KOPT-K1 (cell line): ENCODE measurements around the gene CEBPG.

Source experiments
- H3K27ac ChIP-seq: fragments of 200-600 bp; sonication (generic); 2 replicates; pipeline ENCODE4 v1.5.1; 2016; ENCODE audit warnings: antibody characterized with exemption, mild to moderate bottlenecking, low read depth, low read length; ENCODE audit not compliant: poor library complexity, severe bottlenecking
- H3K36me3 ChIP-seq: fragments of 200-600 bp; sonication (generic); 2 replicates; pipeline ENCODE4 v1.5.1; 2017; ENCODE audit warnings: antibody characterized with exemption, mild to moderate bottlenecking, low read length, moderate library complexity; ENCODE audit not compliant: insufficient read depth
- H3K9me3 ChIP-seq: fragments of 200-600 bp; sonication (generic); 2 replicates; pipeline ENCODE4 v1.5.1; 2017; ENCODE audit warnings: antibody characterized with exemption, low read length, mild to moderate bottlenecking; ENCODE audit not compliant: insufficient read depth, poor library complexity, severe bottlenecking

The CEBPG gene

GRCh38 chr19:33345163-33345562, 28.3 kb upstream of the CEBPG start:
- Histone ChIP-seq H3K27ac (no peak overlapping the region), H3K36me3 (no peaks in the 10 kb centered on the region), H3K9me3 (no peaks in the 10 kb centered on the region)

DNA sequence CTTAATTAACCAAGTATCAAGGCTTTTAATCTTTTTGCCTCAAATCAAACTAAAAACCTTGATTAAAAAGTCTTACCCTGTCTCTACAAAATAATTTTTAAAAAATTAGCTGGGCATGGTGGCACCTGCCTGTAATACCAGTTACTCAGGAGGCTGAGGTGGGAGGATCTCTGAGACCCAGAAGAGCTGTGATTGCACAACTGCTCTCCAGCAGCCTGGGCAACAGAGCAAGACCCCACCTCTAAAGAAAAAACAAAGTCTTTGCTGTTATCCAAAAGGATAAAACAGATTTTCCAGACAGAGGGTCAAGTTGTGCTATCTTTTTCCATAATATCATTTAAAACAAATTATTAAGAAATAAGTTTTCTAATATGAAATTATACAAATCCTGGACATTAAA, 26.8 kb upstream of the CEBPG start:
- Histone ChIP-seq H3K9me3 (no peaks in the 10 kb centered on the region), H3K27ac (no peak overlapping the region), H3K36me3 (no peaks in the 10 kb centered on the region)

- Histone ChIP-seq H3K9me3 (no peaks in the 10 kb centered on the region), H3K27ac (no peak overlapping the region), H3K36me3 (no peaks in the 10 kb centered on the region)
Measured at GRCh38 chr19:33347300-33347699, 26.2 kb upstream of the CEBPG start.

DNA sequence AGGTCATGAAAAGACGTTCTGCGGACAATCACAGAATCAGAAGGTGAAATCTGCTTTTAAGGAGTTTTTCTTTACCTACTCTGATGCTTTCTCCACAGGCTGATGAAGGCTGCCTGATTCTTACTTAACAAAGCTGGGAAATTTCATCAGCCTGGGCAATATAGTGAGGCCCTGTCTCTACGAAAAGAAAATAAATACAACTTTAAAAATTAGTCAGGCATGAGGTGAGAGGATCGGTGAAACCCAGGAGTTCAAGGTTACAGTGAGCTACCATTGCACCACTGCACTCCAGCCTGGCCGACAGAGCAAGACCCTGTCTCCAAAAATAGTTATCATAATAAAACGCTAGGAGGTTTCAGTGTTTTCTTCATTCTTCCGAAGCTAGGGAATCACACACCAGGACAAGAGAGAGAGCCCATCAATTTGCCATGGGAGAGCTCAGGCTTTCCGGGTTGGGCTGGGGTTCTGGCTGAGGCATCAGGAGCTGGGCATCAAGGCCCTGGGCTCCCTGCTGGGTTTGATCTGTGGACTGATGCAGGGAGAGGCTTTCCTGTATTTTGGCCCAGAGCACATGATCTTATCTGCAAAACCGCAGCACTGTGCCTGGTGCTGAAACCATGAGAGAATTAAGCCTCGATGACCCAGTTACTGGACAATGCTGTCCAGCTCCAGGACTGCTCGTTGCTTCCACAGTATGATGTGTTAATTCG, 25.1 kb upstream of the CEBPG start:
- Histone ChIP-seq H3K9me3 (no peaks in the 10 kb centered on the region), H3K36me3 (no peaks in the 10 kb centered on the region), H3K27ac (no peak overlapping the region)

DNA sequence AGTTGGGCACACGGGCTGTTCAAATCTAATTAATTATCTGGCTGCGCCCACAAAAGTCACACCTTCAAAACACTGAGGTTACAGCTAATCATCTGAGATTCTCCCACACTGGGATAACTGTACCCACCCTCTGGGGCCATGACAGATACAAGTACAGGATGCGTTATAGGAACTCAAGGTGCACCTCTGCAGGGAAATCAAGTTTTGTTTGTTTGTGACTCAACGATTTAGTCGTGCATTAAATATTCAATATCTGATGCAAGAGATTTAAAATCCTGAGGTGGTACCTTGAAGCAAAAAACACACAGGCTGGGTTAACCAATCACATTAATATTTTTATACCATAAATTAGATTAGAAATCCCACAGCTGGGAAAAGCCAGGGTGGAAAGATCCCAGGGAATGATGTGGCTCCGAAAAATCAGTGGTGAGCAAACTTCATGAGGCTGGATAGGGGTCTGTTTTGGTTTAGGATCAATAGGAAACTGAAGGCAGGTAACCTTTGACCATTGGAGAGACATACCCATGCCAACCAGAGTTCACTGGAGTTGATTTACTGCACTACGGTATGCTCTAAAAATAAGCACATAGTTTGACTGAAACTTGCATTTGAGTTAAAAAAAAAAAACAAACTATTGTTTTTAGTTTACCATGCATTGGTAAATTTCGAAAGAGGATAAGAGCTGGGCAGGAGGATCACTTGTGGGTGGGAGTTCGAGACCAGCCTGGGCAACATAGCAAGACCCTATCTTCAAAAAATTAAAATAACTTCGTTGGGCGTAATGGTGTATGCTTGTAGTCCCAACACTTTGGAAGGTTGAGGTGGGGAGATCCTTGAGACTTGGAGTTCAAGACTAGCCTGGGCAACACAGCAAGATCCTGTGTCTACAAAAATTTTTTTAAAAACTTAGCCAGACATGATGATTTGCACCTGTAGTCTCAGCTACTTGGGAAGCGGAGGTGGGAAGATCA, 23.9 kb upstream of the CEBPG start:
- no peak overlapping the region for H3K27ac ChIP-seq
- H3K36me3 ChIP-seq, result no peaks in the 10 kb centered on the region
- no peaks in the 10 kb centered on the region for H3K9me3 ChIP-seq

- Histone ChIP-seq H3K27ac (no peak overlapping the region), H3K9me3 (peaks cover 5% of the 10 kb centered on the region), H3K36me3 (no peaks in the 10 kb centered on the region)
Measured at GRCh38 chr19:33350538-33351309, 22.8 kb upstream of the CEBPG start.

GRCh38 chr19:33355535-33355934, 18.0 kb upstream of the CEBPG start:
- Histone ChIP-seq H3K36me3 (no peaks in the 10 kb centered on the region), H3K9me3 (peaks cover 9% of the 10 kb centered on the region), H3K27ac (no peak overlapping the region)

- Histone ChIP-seq H3K9me3 (peaks cover 9% of the 10 kb centered on the region), H3K36me3 (no peaks in the 10 kb centered on the region), H3K27ac (no peak overlapping the region)
Measured at GRCh38 chr19:33357556-33357955, 16.0 kb upstream of the CEBPG start.

GRCh38 chr19:33358408-33358807, 15.1 kb upstream of the CEBPG start:
- Histone ChIP-seq H3K27ac (no peak overlapping the region), H3K9me3 (peaks cover 9% of the 10 kb centered on the region), H3K36me3 (no peaks in the 10 kb centered on the region)

- H3K36me3 ChIP-seq, result no peaks in the 10 kb centered on the region
- peaks cover 9% of the 10 kb centered on the region for H3K9me3 ChIP-seq
- H3K27ac ChIP-seq, result no peak overlapping the region
Measured at GRCh38 chr19:33359581-33359980, 13.9 kb upstream of the CEBPG start.

GRCh38 chr19:33362508-33363228, 10.8 kb upstream of the CEBPG start:
- Histone ChIP-seq H3K36me3 (no peaks in the 10 kb centered on the region), H3K9me3 (no peaks in the 10 kb centered on the region), H3K27ac (no peak overlapping the region)

- no peaks in the 10 kb centered on the region for H3K9me3 ChIP-seq
- no peaks in the 10 kb centered on the region for H3K36me3 ChIP-seq
- no peak overlapping the region for H3K27ac ChIP-seq
Measured at GRCh38 chr19:33363476-33363875, 10.0 kb upstream of the CEBPG start.

DNA sequence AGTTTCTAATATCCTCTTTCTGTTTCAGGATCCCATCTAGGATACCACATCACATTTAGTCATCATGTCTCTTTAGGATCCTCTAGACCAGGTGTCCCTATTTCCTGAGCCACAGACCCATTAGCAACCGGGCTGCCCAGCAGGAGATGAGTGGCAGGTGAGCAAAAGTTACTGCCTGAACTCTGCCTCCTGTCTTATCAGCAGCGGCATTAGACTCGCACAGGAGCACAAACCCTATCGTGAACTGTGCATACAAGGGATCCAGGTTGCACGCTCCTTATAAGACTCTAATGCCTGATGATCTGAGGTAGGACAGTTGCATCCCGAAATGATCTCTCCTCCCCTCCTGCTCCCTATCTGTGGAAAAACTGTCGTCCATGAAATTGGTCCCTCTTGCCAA, 7.8 kb upstream of the CEBPG start:
- Histone ChIP-seq H3K36me3 (no peaks in the 10 kb centered on the region), H3K27ac (no peak overlapping the region), H3K9me3 (no peaks in the 10 kb centered on the region)

DNA sequence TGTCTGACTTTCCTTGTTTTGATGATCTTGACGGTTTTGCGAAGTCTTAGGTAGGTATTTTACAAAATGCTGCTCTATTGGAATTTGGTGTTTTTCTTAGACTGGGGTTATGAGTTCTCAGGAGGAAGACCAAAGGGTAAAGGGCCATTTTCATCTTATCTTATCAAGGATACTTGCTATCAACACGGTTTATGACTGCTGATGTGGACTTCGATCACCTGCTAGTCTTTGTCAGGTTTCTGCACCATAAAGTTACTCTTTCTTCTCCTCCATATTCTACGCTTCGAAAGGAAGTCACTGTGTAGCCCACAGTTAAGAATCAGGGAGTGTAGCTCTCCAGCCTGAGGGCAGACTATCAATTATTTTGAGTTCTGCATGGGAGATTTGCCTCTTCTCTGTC, 7.4 kb upstream of the CEBPG start:
- H3K36me3 ChIP-seq, result no peaks in the 10 kb centered on the region
- H3K27ac ChIP-seq, result no peak overlapping the region
- no peaks in the 10 kb centered on the region for H3K9me3 ChIP-seq
